Mucosa of rectum (tissue), 2 donors: ENCODE measurements around the gene ABI3BP.

ENCODE experiments used
- H3K27ac ChIP-seq, 2 donors: one replicate each; pipeline ENCODE4 v1.7.0; 2013; ENCODE audit warnings: inconsistent platforms in 2 of 2, low read depth in 2 of 2, low read length in 2 of 2
- H3K27me3 ChIP-seq, 2 donors: one replicate each; pipeline ENCODE4 v1.7.0; 2013; ENCODE audit warnings: low read length in 2 of 2; ENCODE audit not compliant: control insufficient read depth in 2 of 2, insufficient read depth in 2 of 2
- H3K36me3 ChIP-seq, 2 donors: one replicate each; pipeline ENCODE4 v1.7.0; 2013; ENCODE audit warnings: low read length in 2 of 2; ENCODE audit not compliant: control insufficient read depth in 2 of 2, insufficient read depth in 2 of 2
- H3K4me1 ChIP-seq, 2 donors: one replicate each; pipeline ENCODE4 v1.7.0; 2013; ENCODE audit warnings: low read length in 2 of 2, mild to moderate bottlenecking in 1 of 2; ENCODE audit not compliant: control insufficient read depth in 2 of 2, insufficient read depth in 2 of 2
- H3K4me3 ChIP-seq, 2 donors: one replicate each; pipeline ENCODE4 v1.7.0; 2013; ENCODE audit warnings: low read length in 2 of 2
- H3K9ac ChIP-seq, 2 donors: one replicate each; pipeline ENCODE4 v1.7.0; 2013; ENCODE audit warnings: low read length in 2 of 2, low read depth in 1 of 2, mild to moderate bottlenecking in 1 of 2
- H3K9me3 ChIP-seq, 2 donors: one replicate each; pipeline ENCODE4 v1.7.0; 2013; ENCODE audit warnings: low read length in 2 of 2; ENCODE audit not compliant: control insufficient read depth in 2 of 2
- donor health status: healthy.
- donor health status: Normal muscosa, but diverticular disease.

Gene ABI3BP

DNA sequence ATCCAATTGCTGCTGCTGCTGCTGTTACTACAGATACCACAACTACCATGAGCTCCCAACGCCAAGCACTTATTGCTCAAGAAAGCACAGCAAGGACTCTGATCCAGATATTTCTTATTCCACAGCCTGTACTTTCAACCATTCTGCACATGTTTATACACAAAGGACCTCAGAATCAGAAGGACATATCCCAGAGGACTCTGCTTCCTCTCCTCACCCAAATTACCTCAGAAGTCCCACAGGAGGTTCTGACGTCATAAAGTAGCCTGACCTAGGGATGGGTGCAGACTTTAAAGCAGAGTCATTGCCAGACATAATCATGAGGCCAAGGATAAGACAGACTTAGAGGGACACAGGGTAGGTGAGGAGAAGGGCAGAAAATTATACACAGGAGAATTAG is 115.9 kb downstream of the ABI3BP start:
- Histone ChIP-seq H3K36me3 (no peaks in the 10 kb centered on the region), H3K27me3 (no peaks in the 10 kb centered on the region), H3K9me3 (no peaks in the 10 kb centered on the region), H3K4me3 (no peak overlapping the region), H3K27ac (no peak overlapping the region), H3K9ac (no peak overlapping the region), H3K4me1 (no peaks in the 10 kb centered on the region)

DNA sequence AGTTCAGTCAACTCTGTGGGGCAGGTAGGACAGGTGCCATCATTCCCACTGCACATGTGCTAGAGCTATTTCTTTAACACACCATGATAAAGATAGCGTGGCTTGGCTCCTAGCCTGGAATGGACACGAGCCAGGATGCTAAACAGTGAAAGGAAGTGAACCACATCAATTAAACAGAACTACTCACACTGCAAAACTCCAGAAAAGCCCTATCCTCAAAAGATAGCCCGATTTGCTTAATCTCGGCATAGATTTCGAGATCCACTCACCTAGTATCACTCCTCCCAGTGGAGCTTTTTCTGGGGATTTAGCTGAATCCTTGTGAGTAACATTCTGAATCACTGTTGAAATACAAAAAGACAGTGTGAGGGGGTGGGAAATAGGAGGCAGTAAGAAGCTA is 118.0 kb downstream of the ABI3BP start:
- Histone ChIP-seq H3K4me1 (no peaks in the 10 kb centered on the region), H3K27me3 (no peaks in the 10 kb centered on the region), H3K9ac (no peak overlapping the region), H3K9me3 (no peaks in the 10 kb centered on the region), H3K4me3 (no peak overlapping the region), H3K27ac (no peak overlapping the region), H3K36me3 (no peaks in the 10 kb centered on the region)

DNA sequence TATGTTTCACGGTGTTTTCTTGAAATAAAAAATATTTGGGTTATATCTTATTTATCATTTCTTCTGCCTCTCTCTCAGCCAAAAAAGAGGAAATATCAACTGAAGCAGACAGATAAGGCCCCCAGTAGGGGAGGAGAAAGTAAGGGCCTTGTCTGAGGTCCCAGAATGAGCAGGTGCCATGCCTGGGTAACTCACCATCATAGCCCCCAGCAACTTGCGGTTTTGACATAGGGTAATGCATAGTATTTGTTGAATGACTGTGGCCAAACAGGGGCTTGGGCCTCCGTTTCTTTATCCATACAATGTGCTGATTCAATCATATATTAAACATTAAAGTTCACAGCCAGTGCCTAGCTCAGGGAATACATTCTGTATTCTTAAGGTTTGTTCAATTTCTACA is 119.6 kb downstream of the ABI3BP start:
- Histone ChIP-seq H3K4me1 (no peaks in the 10 kb centered on the region), H3K27me3 (no peaks in the 10 kb centered on the region), H3K4me3 (no peak overlapping the region), H3K9ac (no peak overlapping the region), H3K36me3 (no peaks in the 10 kb centered on the region), H3K27ac (no peak overlapping the region), H3K9me3 (no peaks in the 10 kb centered on the region)

DNA sequence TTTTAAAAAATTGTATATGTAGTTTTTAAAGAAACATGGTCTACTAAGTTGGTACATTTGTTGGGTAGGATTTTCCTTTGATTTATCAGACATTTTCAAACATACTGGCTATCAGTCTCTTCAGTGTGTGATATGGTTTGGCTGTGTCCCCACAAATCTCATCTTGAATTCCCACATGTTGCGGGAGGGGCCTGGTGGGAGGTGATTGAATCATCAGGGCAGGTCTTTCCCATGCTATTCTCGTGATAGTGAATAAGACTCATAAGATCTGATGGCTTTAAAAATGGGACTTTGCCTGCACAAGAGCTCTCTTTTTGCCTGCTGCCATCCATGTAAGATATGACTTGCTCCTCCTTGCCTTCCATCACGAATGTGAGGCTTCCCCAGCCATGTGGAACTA is 121.9 kb downstream of the ABI3BP start:
- no peak overlapping the region for H3K9ac ChIP-seq
- H3K4me3 ChIP-seq = no peak overlapping the region
- H3K27me3 ChIP-seq = no peaks in the 10 kb centered on the region
- no peaks in the 10 kb centered on the region for H3K36me3 ChIP-seq
- H3K27ac ChIP-seq = no peak overlapping the region
- no peaks in the 10 kb centered on the region for H3K4me1 ChIP-seq
- no peaks in the 10 kb centered on the region for H3K9me3 ChIP-seq

DNA sequence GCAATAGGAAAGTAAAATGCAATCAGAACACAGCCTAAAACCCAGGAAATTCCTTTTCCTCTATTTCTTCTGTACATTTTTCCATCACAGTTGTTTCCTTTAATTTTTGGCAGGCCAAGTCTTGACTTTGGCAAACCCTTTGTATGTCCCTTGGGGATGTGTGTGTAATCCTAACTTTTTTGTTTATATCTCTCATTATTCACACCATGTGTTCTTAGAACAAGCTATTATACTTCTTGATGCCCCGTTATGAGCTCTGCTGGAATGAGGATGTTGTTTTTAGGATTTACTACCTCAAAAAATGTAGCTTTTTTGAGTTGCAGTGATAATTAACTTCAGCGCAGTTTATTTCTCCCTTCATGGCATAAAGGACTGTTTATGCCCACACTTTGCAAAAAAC is 123.4 kb downstream of the ABI3BP start:
- Histone ChIP-seq H3K27me3 (no peaks in the 10 kb centered on the region), H3K27ac (no peak overlapping the region), H3K4me3 (no peak overlapping the region), H3K36me3 (no peaks in the 10 kb centered on the region), H3K4me1 (no peaks in the 10 kb centered on the region), H3K9ac (no peak overlapping the region), H3K9me3 (no peaks in the 10 kb centered on the region)

DNA sequence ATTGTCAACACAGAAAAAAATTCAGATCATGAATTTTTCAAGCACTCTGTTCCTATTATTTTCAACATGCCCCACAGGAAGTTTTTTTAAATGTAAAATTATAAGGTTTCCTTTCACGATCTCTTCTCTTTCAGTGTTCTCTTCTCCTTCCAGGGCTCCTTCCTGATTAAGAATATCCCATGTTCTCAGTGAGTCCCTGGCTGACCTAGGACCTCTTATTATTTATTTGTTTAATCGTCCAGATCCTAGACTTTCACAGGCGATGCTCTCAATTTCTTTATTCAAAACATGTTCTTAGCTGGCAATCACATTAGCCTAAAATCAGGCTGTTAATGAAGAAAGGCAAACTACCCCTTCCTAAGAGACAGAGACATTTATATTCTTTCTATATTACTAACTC is 124.3 kb downstream of the ABI3BP start:
- Histone ChIP-seq H3K27me3 (no peaks in the 10 kb centered on the region), H3K36me3 (no peaks in the 10 kb centered on the region), H3K9ac (no peak overlapping the region), H3K9me3 (no peaks in the 10 kb centered on the region), H3K4me3 (no peak overlapping the region), H3K4me1 (no peaks in the 10 kb centered on the region), H3K27ac (no peak overlapping the region)

DNA sequence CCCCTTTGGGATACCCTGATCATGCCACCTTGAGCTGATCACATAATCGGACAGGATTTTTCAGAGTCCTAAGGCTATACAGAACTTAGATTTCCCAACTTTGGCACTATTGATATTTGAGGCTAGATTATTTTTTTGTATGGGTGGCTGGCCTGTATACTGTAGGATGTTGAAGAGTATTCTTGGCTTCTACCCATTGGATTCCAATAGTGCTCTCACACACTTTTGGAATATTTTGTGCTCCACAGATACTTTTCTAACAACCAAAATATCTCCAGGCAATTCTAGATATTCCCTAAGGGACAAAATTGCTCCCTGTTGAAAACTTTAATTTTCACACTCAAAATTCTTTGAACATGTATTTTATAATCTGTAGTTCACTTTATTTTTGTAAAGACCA is 125.1 kb downstream of the ABI3BP start:
- Histone ChIP-seq H3K9ac (no peak overlapping the region), H3K27me3 (no peaks in the 10 kb centered on the region), H3K9me3 (no peaks in the 10 kb centered on the region), H3K4me3 (no peak overlapping the region), H3K4me1 (no peaks in the 10 kb centered on the region), H3K27ac (no peak overlapping the region), H3K36me3 (no peaks in the 10 kb centered on the region)

DNA sequence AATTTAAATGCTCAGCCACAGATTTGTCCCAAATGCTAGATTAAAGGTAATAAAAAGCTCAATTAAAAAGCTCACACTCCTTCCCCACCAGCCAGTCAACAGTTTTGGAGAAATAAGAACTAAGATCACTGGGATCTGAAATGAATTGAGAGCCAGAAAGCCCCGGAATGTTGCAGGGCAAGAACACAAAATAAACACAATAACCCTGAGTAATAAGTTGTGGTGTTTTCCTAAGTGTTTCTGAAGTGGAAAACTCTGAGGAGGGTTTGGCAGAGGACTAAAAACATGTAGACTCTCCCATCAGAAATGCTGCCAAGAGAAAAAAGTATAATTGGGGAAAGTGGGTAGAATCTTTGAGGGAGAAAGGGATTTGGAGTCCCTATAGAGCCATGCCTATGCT is 127.8 kb downstream of the ABI3BP start:
- Histone ChIP-seq H3K36me3 (no peaks in the 10 kb centered on the region), H3K27me3 (no peaks in the 10 kb centered on the region), H3K9me3 (no peaks in the 10 kb centered on the region), H3K9ac (no peak overlapping the region), H3K4me1 (no peaks in the 10 kb centered on the region), H3K4me3 (no peak overlapping the region), H3K27ac (no peak overlapping the region)

DNA sequence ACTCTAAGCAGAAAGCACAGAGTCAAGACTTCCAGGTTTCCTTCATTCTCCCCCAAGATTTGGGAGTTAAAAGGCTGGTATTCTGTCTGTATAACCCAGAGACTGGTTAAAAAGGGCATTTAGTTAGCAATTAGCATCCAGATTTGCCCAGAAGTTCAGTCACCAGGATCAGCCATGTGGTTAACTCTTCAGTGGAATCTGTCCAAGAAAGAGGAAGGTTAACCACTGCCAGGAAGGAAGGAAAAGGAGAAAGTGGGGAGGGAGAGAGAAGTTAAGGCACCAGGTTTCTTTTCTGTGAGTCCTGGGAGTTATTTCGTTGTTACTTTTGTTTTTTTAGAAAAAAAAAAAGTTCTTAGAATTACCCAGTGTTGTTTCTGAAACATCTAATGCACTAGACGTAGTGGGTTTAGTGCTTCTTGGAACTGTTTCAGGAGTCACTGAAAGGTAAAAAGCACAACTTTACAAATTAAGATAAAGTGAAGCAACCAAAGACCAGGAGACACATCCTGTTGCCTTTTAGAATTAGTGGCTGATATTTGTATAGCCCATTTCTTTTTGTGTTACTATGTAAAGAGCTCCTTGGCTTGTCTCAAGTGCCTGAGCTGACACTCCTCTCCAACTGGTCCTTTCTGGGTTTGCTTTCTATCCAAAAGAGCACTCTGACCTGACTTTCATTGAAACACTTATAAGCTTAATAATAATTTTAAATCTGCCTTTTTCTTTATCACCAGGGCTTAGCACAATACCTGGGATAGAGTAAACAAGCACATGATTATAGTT is 128.6 kb downstream of the ABI3BP start:
- Histone ChIP-seq H3K27ac (no peak overlapping the region), H3K4me3 (no peak overlapping the region), H3K9ac (no peak overlapping the region), H3K36me3 (no peaks in the 10 kb centered on the region), H3K27me3 (no peaks in the 10 kb centered on the region), H3K4me1 (no peaks in the 10 kb centered on the region), H3K9me3 (no peaks in the 10 kb centered on the region)

DNA sequence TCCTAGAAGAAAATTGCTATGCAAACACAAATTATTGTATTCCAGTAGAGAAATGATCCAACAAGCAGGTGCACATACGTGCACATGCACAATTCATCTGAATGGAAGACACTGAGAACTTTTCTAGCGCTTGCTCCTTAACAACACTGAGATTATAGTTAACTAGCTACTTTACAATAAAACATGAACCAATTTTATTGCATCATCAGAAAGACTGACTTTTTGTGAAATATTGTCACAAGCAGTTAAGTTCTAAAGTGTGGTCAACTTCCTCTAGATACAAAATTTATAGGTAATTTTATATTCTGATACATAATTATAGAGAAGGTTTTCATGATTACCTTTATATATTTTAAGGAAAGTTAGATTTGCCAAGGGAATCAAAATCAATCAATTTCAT is 135.4 kb downstream of the ABI3BP start:
- Histone ChIP-seq H3K9me3 (no peaks in the 10 kb centered on the region), H3K27ac (no peak overlapping the region), H3K36me3 (no peaks in the 10 kb centered on the region), H3K4me3 (no peak overlapping the region), H3K4me1 (no peaks in the 10 kb centered on the region), H3K9ac (no peak overlapping the region), H3K27me3 (no peaks in the 10 kb centered on the region)

DNA sequence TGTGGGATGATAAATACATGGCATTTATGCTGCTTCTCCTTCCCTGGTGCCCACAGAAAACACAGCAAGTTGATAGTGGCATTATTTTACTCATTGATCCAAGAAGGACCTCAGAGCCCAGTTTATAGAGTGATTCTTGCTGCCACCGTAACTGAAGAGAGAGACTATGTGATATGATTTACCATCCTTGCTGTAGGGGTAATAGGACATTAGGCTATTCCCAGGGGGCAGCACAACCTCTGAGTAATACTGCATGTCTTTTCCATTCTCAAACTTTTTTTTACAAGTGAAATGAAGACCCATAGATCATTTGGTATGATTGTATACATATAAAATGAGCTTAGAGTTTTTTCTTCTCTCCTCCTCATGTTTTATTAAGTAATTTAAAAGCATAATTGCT is 136.4 kb downstream of the ABI3BP start:
- H3K9me3 ChIP-seq = no peaks in the 10 kb centered on the region
- no peaks in the 10 kb centered on the region for H3K36me3 ChIP-seq

More for the DNA sequence above, 136.4 kb downstream of the ABI3BP start:
- no peak overlapping the region for H3K9ac ChIP-seq
- no peak overlapping the region for H3K4me3 ChIP-seq
- H3K27ac ChIP-seq = no peak overlapping the region
- H3K27me3 ChIP-seq = no peaks in the 10 kb centered on the region
- no peaks in the 10 kb centered on the region for H3K4me1 ChIP-seq
